GM19099 (cell line): ENCODE results near the gene WDR4.
A peak's percentile ranks its signal among the peaks of the same experiment; 100 is the strongest.

ENCODE experiments used
- POLR2A ChIP-seq: IDR thresholded peaks from 3 replicates; pipeline ENCODE4 v1.6.1; 2011; ENCODE audit warnings: low read depth; ENCODE audit not compliant: insufficient read length; ENCODE audit errors: extremely low read depth

WDR4 gene

GRCh38 chr21:42878993-42879787 is at the start of gene WDR4:
WDR4 (minus strand) TSS chr21:42879539; CDS start chr21:42879495, 44 bp downstream.
- peak; percentile 97 for TF ChIP-seq POLR2A

DNA sequence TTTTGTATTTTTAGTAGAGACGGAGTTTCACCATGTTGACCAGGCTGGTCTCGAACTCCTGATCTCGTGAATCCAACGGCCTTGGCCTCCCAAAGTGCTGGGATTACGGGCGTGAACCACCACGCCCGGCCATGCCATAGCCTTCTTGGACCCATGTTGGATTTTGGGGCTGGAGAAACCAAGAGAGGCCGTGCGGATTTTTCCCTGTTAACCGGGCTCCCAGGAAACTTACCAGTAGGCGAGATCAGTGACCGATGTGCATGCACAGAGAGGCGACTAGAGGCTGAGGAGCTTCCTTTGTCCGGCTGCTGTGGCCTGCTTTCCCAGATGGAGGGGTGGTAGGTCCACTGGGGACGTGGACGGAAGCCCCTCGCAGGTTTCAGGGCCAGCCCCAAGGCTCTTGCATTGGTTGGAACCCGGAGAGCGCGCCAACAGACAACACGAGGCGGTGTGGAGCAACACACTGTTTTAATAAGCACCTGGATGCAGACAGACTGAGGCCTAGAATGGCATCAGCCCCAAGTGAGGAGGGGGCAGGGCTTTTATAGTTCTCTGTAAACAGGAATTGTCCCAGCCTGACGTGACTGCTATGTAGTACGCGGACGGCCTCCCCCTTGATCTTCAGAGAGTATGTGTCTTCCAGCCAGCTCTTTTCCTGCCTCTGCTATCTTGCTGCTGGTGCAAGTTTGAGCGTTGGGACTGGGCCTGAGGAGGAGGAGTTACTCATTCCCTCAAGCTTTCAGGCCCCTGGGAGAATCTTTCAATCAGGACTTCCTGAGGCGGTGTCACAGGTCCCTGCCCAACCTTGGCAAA is 46.0 kb upstream of the WDR4 start, which contains the start of gene ERVH48-1:
Gene ERVH48-1 (minus strand): TSS at position 517 of the 813 bp plus-strand sequence. CDS start 6,624 bp downstream, outside the sequence.
- no peak for TF ChIP-seq POLR2A

DNA sequence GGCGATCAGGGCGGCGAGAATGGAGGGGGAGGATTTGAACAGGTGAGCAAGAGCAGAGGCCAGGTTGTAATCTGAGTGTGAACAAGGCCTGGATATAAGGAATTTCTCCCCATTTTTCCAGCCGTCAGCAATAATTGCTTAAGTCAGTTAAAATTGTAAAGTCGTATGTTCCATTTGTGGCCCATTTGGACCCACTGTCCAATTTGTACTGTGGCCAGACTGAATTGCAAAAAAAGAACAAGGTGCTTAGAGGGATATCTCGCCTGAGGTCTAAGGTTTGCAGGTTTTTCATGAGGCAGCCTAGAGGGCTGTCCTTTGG is 45.1 kb upstream of the WDR4 start:
- no peak for TF ChIP-seq POLR2A

GRCh38 chr21:42923553-42924432 is 44.5 kb upstream of the WDR4 start:
- peak; percentile 50 for TF ChIP-seq POLR2A

DNA sequence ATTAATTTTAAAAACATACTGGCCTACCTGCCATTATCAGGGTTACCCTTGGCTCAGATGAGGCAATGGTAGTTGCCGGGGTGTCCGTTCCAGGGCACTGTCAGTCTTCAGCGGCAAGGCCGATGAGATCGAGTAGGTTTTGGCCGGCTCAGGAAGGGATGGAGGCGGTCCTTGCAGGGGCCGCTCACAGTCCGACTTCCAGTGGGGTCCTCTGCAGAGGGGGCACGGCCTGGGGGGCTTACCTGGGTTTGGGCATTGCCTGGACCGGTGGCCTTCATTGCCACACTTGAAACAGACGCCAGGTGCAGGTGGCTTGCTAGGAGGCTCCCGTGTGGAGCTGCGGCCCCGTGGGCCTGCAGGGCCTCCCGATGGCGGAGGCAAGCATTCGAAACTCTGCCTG is 43.6 kb upstream of the WDR4 start:
- no peak for TF ChIP-seq POLR2A

DNA sequence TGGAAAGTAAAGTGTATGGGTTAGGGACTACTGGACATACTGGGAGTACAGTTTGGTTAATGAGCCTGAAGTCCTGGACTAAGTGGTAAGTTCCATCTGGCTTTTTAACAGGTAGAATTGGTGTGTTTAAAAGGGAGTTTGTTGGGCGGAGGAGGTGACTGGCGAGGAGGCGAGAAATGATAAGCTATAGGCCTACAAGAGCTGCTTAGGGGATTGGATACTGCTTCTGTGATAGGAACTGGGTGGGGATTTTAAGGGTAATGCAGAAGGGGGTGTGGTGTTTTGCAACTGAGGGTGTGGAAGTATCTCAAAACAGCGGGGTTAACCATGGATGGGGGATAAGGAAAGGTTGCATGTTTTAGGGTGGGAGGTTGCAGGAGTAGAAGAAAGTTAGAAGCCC is 42.6 kb upstream of the WDR4 start:
- TF ChIP-seq POLR2A: no peak

DNA sequence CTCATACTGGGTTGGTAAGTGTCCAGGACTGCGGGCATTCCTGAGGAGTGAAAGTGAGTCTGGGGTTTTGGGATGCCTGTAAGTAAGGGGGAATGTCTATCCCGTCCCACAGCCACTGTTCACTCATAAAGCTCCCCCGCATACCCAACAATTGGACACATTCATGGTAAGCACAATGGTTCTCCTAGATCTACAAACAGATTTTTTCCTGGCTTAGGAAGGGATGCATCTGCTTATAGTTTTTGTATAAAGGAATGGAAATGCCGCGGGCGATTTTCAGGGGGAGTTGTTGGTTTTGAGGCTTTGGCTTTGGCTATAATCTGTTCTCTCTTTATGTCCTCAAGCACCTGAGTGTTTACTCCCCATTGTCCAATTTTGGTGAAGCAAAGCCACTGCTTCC is 39.0 kb upstream of the WDR4 start:
- TF ChIP-seq POLR2A: no peak

- TF ChIP-seq POLR2A: no peak
These were observed 34.1 kb upstream of the WDR4 start for GRCh38 chr21:42913476-42913875.

DNA sequence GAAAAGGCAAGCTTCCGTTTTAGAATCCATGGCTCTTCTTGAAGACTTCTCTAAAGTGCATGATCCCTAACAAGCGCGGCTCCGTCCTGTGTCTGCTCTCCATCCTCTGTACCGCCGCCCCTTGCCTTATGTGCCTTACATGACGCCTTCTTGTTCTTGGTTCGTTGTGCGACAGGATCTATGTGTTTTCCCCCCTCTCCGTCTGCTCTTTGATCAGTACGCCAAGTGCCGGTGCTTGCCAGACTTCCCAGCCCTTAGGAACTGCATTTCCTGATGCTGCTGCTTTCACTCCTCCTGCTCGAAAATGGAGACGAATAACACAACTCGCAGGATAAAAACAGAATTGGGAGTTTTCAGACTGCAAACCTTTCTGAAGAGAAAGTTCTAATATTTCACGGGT is 26.9 kb upstream of the WDR4 start:
- no peak for TF ChIP-seq POLR2A

GRCh38 chr21:42905195-42905594 is 25.9 kb upstream of the WDR4 start:
- TF ChIP-seq POLR2A: no peak

DNA sequence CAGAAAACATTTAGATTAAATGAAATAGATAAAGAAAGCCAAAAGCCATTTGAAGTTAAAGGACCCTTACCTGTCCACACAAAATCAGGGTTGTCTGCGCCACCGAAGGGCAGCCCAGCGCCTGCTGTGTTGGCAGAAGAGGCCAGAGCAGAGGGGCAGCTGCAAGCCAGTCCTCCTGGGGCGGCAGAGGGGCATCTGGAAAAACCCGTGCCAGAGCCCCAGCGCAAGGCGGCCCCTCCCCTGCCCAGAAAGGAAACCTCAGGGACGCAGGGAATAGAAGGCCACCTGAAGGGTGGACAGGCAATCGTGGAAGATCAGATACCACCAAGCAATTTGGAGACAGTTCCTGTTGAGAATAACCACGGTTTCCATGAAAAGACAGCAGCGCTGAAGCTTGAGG is 24.5 kb upstream of the WDR4 start:
- TF ChIP-seq POLR2A: no peak

DNA sequence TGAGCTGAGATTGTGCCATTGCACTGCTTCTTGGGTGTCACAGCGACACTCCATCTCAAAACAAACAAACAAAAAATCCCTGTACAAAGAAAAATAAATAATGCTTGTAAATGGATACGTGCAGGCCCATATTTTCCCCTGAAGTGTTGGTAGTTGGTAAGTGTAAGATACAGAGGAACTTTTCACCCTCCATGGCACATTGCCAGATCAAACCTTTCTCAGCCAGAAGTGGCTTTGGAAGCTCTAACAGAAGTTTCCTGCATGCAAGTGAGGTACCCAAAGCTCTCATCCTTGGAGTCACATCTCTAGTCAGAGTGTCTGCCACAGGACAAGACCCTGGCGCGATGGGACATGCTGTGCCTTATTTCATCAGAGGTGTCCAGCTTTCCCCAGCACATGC is 21.1 kb upstream of the WDR4 start:
- no peak for TF ChIP-seq POLR2A

DNA sequence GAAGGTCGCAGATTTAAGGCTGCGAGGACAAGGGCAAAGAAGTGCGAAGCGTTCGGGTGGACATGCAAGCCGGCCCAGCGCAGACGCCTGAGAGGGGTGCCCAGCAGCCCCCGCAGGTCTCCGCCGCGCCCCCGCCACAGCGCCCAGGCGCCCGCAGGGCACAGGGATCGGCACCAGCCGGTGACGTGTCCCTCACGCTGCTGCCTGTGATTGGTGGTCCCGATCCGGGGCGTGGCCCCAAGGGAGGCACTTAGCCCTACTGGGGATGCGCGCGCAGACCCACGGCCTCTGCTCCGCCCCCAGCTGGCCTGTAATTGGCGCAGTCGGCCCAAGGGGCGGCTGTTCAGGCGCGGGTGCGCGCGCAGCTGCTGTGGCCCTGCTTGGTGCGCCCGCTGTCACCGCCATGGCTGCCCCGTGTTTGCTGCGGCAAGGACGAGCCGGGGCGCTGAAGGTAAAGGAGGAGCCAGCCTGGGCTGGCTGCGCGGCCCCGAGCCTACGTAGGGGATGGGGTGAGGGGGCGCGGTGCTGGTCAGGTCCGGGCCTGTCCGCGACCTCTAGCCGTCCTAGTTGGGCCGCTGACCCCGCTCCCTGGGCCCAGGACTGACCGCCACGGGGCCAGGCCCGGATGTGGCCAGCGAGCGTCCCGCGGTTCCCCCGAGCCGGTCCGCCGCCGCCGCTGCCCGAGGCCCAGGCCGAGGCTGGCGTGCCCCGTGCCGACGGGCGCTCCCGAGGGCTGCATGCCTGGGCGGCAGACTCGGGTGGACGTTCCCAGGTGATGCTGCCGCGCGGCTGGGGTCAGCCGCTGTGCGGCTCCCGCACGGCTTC is 13.8 kb upstream of the WDR4 start, which contains the start of gene NDUFV3:
Gene NDUFV3 (plus strand): TSS at position 379 of the 825 bp plus-strand sequence. CDS start 25 bp downstream, at position 404.
- peak; percentile 94 for TF ChIP-seq POLR2A

- no peak for TF ChIP-seq POLR2A
These were observed 13.2 kb upstream of the WDR4 start for GRCh38 chr21:42892582-42892930.
